Heart left ventricle (tissue), 16 donors: ENCODE results near the gene ANKRD11. TPM values are rescaled to one million over a fixed set of nuclear protein-coding genes. Genes with fewer than 3 reads are reported as not detected.
"Not testable (repeated sequence)": the region's sequence is repeated elsewhere in the genome, so short reads cannot be mapped to it uniquely, and the experiment has no call there.

Experiments used
- ATAC-seq, 4 donors: fragments of 200-7000 bp; cut with Tn5 transposase; one replicate each; pipeline ENCODE4 v1.9.1; 2020 to 2022; ENCODE audit warnings: moderate library complexity in 4 of 4, mild to moderate bottlenecking in 3 of 4, moderate number of reproducible peaks in 1 of 4
- DNase-seq, 5 donors: peaks; one replicate each; pipeline ENCODE4 v3.0.0-alpha.2; 2020
- H3K27ac ChIP-seq, 12 donors: fragments of 200-600 bp; sonication (generic) in 4 of 12; one replicate each; pipeline versions ENCODE4 v1.5.0 to v1.8.0; 2016 to 2022; ENCODE audit warnings: mild to moderate bottlenecking in 2 of 12
- H3K27me3 ChIP-seq, 9 donors: fragments of 200-600 bp; sonication (generic) in 2 of 9; one replicate each; pipeline versions ENCODE4 v1.5.1 to v1.8.0; 2016 to 2022; ENCODE audit warnings: mild to moderate bottlenecking in 3 of 9
- H3K36me3 ChIP-seq, 9 donors: fragments of 200-600 bp; sonication (generic) in 2 of 9; one replicate each; pipeline versions ENCODE4 v1.5.0 to v1.8.0; 2018 to 2022; ENCODE audit warnings: mild to moderate bottlenecking in 2 of 9
- H3K4me1 ChIP-seq, 12 donors: fragments of 200-600 bp; sonication (generic) in 4 of 12; one replicate each; pipeline versions ENCODE4 v1.5.0 to v1.8.0; 2016 to 2022; ENCODE audit warnings: mild to moderate bottlenecking in 3 of 12
- H3K4me3 ChIP-seq, 12 donors: fragments of 200-600 bp; sonication (generic) in 4 of 12; one replicate each; pipeline versions ENCODE4 v1.5.0 to v1.8.0; 2017 to 2022; ENCODE audit warnings: mild to moderate bottlenecking in 9 of 12, moderate library complexity in 4 of 12
- H3K9me3 ChIP-seq, 12 donors: fragments of 200-600 bp; sonication (generic) in 4 of 12; one replicate each; pipeline versions ENCODE4 v1.5.0 to v1.8.0; 2016 to 2022; ENCODE audit warnings: mild to moderate bottlenecking in 1 of 12
- CTCF ChIP-seq, 12 donors: fragments of 200-600 bp; sonication (generic) in 4 of 12; IDR thresholded peaks; one replicate each; pipeline versions ENCODE4 v1.5.0 to v1.8.0; 2018 to 2022; ENCODE audit warnings: antibody characterized with exemption in 12 of 12, mild to moderate bottlenecking in 5 of 12
- POLR2A ChIP-seq, 2 donors: fragments of 450-650 bp; IDR thresholded peaks; one replicate each; pipeline ENCODE4 v1.6.1; 2017; ENCODE audit warnings: antibody characterized with exemption in 2 of 2, mild to moderate bottlenecking in 2 of 2, moderate library complexity in 2 of 2
- WGBS, 4 donors: extraction: QIAGEN DNeasy Blood & Tissue Kit in 2 of 4; methylation state at CpG; one replicate each; pipeline versions ENCODE4 v1.1.5 to v1.1.7; 2013 to 2018; 5-methylcytosine and 5-hydroxymethylcytosine counted together
- intact Hi-C, 10 donors: fragments of 100-400 bp; cut with DNase I; formaldehyde crosslinking; loops; one replicate each; pipeline versions ENCODE4 v1.11.1 to v1.14.2; 2022
- polyA plus RNA-seq, 2 donors: library from polyadenylated mRNA; stranded (reverse); fragments of 200-250 nt; gene quantifications; one replicate each; pipeline ENCODE4 v1.2.3, GENCODE V29; 2013
- total RNA-seq, 9 donors: library from RNA; depleted of rRNA in 2 of 9; stranded (reverse); fragments of >200 nt in 2 of 9; fragmentation: NEBNext Ultra II Directional in 3 of 9; extraction: Animal tissue kit (Norgen Biotek cat#: 25700) in 3 of 9; gene quantifications; one replicate each; pipeline versions ENCODE4 v1.1.0 to v1.2.4, GENCODE V29; 2016 to 2023
- donor health status: ischemic (EF 13 %, LVEDD 7.1; RV severe dilation, severe dysfunction).
- donor health status: healthy with polysubstance abuse.
- donor health status: DM: no; HTN: yes; CAD: no.
- donor health status: DM: no; HTN: no; CAD: no.
- donor health status: ischemic (EF 25% LVEDD 6.9; RV normal size, moderate dysfunction).
- donor health status: ischemic (EF 25% LVEDD 5.7; RV mildly dilated, moderate dysfunction).
- donor health status: healthy.
- donor health status: DM: yes; HTN: yes; CAD: no.
- donor health status: ischemic (EF 35%, LVEDD 5.7; RV mildly dilated, moderate dysfunction).
- donor health status: nonischemic (EF 11% LVEDD 7.7; RV severe dilation, severe dysfunction).
- donor health status: DM: yes; HTN: yes; CAD: no.
- donor health status: PGD.
- donor health status: ischemic (EF 29% LVEDD 5.4; RV normal size, mild dysfunction).
- donor health status: nonischemic (EF 23%, LVEDD 6.1; RV moderate dilation, normal function).

The ANKRD11 gene
- total and polyA plus RNA-seq, 11 donors: 53.6 to 123 (median 67.7) TPM

GRCh38 chr16:89430436-89431157, 59.8 kb downstream of the ANKRD11 start:
- TF ChIP-seq POLR2A (IDR thresholded peaks at IDR 0.05): no peak
- TF ChIP-seq CTCF (IDR thresholded peaks at IDR 0.05): no peak
- no peaks in the 10 kb centered on the region for H3K27me3 ChIP-seq
- no peaks in the 10 kb centered on the region for H3K9me3 ChIP-seq
- ATAC-seq (no peak), DNase-seq (no peak)
- WGBS, 4 donors: 78 to 82% (median 81%) methylated on average over 19 of the region's 19 CpGs
- intact Hi-C loops: loop anchor here in 2 of 10 donors (2.0 to 10.0 kb wide), 2 partner anchors 54 to 334 kb away; no protein-coding TSS in a partner anchor
- H3K36me3 ChIP-seq: peaks cover 0 to 4% (median 0%) of the 10 kb centered on the region in 9 donors
- H3K4me3 ChIP-seq: no peak overlapping the region
- no peak overlapping the region for H3K27ac ChIP-seq
- H3K4me1 ChIP-seq: peaks cover 0 to 63% (median 41%) of the 10 kb centered on the region in 12 donors

- DNase-seq, H3K27me3 ChIP-seq, ATAC-seq, H3K4me3 ChIP-seq, H3K27ac ChIP-seq, intact Hi-C loops, H3K36me3 ChIP-seq, H3K9me3 ChIP-seq: not testable (repeated sequence)
- WGBS, 4 donors: 93 to 98% (median 96%) methylated on average over 7 of the region's 7 CpGs
- H3K4me1 ChIP-seq: peaks cover 0 to 60% (median 43%) of the 10 kb centered on the region in 12 donors
These were observed 61.8 kb downstream of the ANKRD11 start for GRCh38 chr16:89428605-89429004.

GRCh38 chr16:89426736-89427530, 63.4 kb downstream of the ANKRD11 start:
- Histone ChIP-seq H3K27me3 (no peaks in the 10 kb centered on the region), H3K27ac (no peak overlapping the region), H3K36me3 (peaks cover 0 to 4% (median 0%) of the 10 kb centered on the region in 9 donors), H3K4me3 (no peak overlapping the region), H3K9me3 (no peaks in the 10 kb centered on the region), H3K4me1 (peaks cover 7 to 63% (median 53%) of the 10 kb centered on the region in 12 donors)
- no peak for DNase-seq
- no peak for ATAC-seq
- no peak for TF ChIP-seq POLR2A (IDR thresholded peaks at IDR 0.05)
- TF ChIP-seq CTCF (IDR thresholded peaks at IDR 0.05): no peak
- 87 to 93% (median 90%) methylated on average over 10 of the region's 10 CpGs for WGBS, 4 donors
- intact Hi-C loops: no loop called here

GRCh38 chr16:89425523-89425922, 64.8 kb downstream of the ANKRD11 start:
- Histone ChIP-seq H3K9me3 (no peaks in the 10 kb centered on the region), H3K27me3 (no peaks in the 10 kb centered on the region), H3K4me1 (peaks cover 7 to 57% (median 42%) of the 10 kb centered on the region in 12 donors), H3K27ac (peak overlapping the region in 1 of 12 donors; percentile 49), H3K4me3 (no peak overlapping the region), H3K36me3 (peaks cover 0 to 4% (median 0%) of the 10 kb centered on the region in 9 donors)
- TF ChIP-seq POLR2A (IDR thresholded peaks at IDR 0.05): no peak
- no peak for TF ChIP-seq CTCF (IDR thresholded peaks at IDR 0.05)
- WGBS, 4 donors: 65 to 69% (median 68%) methylated on average over 10 of the region's 10 CpGs
- intact Hi-C loops: no loop called here
- DNase-seq (peak in 1 of 5 donors; percentile 10), ATAC-seq (no peak)
